H1 (cell line): ENCODE measurements around the gene ARHGAP10. TPM values are rescaled to one million over a fixed set of nuclear protein-coding genes. Genes with fewer than 3 reads are reported as not detected.

Experiments
- CTCF ChIA-PET: fragments of 300-600 bp; sonication (Branson Sonifier 250); formaldehyde crosslinking; loops from one replicate; lab custom pipeline; 2021; ENCODE audit not compliant: partially characterized antibody; lab: Charles Lee
- POLR2A ChIA-PET: fragments of 300-600 bp; sonication (Branson Sonifier 250); formaldehyde crosslinking; loops from one replicate; lab custom pipeline; 2021; ENCODE audit warnings: inconsistent platforms; ENCODE audit not compliant: partially characterized antibody; lab: Charles Lee
- DNase-seq, 2 experiments: peaks; one replicate each; pipeline versions ENCODE4 v3.0.0 to v3.0.0-alpha.2; 2010 to 2022; ENCODE audit warnings: low spot score in 2 of 2, low read depth in 1 of 2, mixed read lengths in 1 of 2
- FAIRE-seq: peaks from 2 replicates; lab custom pipeline; 2011; peaks lifted over from hg19 to GRCh38; lab: Jason Lieb, UNC
- H2AFZ ChIP-seq: 2 replicates; pipeline ENCODE4 v1.8.1; 2012; ENCODE audit warnings: low read length, inconsistent platforms
- H2AK5ac ChIP-seq: 2 replicates; pipeline ENCODE4 v1.6.1; 2013; ENCODE audit warnings: low read depth, low read length
- H2BK120ac ChIP-seq: replicated peaks from 2 replicates; pipeline ENCODE3; 2013; ENCODE audit warnings: low read depth, low read length, inconsistent platforms
- H2BK12ac ChIP-seq: 2 replicates; pipeline ENCODE4 v1.6.1; 2013; ENCODE audit warnings: low read depth, low read length
- H2BK15ac ChIP-seq: 2 replicates; pipeline ENCODE4 v1.6.1; 2013; ENCODE audit warnings: low read length
- H2BK20ac ChIP-seq: 2 replicates; pipeline ENCODE4 v1.6.1; 2013; ENCODE audit warnings: low read length
- H2BK5ac ChIP-seq: 2 replicates; pipeline ENCODE4 v1.6.1; 2013; ENCODE audit warnings: low read depth, low read length
- H3K14ac ChIP-seq: 2 replicates; pipeline ENCODE4 v1.6.1; 2013; ENCODE audit warnings: inconsistent platforms; ENCODE audit not compliant: insufficient read length
- H3K18ac ChIP-seq: 2 replicates; pipeline ENCODE4 v1.6.1; 2013; ENCODE audit warnings: low read length; ENCODE audit errors: extremely low read depth
- H3K23ac ChIP-seq: 2 replicates; pipeline ENCODE4 v1.6.1; 2013; ENCODE audit warnings: inconsistent platforms; ENCODE audit not compliant: insufficient read length
- H3K23me2 ChIP-seq: 2 replicates; pipeline ENCODE4 v1.6.1; 2013; ENCODE audit warnings: low read depth, low read length
- H3K27ac ChIP-seq: 2 replicates; pipeline ENCODE4 v1.6.1; 2011; ENCODE audit warnings: low read depth, low read length, inconsistent platforms
- H3K27me3 ChIP-seq, 4 experiments: replicated peaks in 1 of 4; 1 replicate in 1 of 4; 2 replicates in 3 of 4; pipeline versions ENCODE4 v1.6.1 to v1.8.1; 2011 to 2013; ENCODE audit warnings: low read length in 3 of 4, mild to moderate bottlenecking in 3 of 4, inconsistent platforms in 2 of 4, mixed read lengths in 2 of 4, moderate library complexity in 1 of 4; ENCODE audit not compliant: control insufficient read depth in 3 of 4, insufficient read depth in 3 of 4; ENCODE audit errors: extremely low read depth in 1 of 4
- H3K36me3 ChIP-seq, 4 experiments: 2 replicates each; pipeline versions ENCODE4 v1.6.1 to v1.8.1; 2011 to 2013; ENCODE audit warnings: mild to moderate bottlenecking in 4 of 4, low read length in 3 of 4, moderate library complexity in 2 of 4, control low read depth in 1 of 4, inconsistent platforms in 1 of 4; ENCODE audit not compliant: insufficient read depth in 4 of 4, control insufficient read depth in 2 of 4
- H3K4ac ChIP-seq: replicated peaks from 2 replicates; pipeline ENCODE3; 2013; ENCODE audit warnings: low read length, low read depth, mixed read lengths, inconsistent platforms; ENCODE audit not compliant: insufficient read length
- H3K4me1 ChIP-seq, 4 experiments: replicated peaks in 1 of 4; 1 replicate in 1 of 4; 2 replicates in 3 of 4; pipeline versions ENCODE4 v1.6.1 to v1.8.1; 2011 to 2013; ENCODE audit warnings: low read length in 3 of 4, inconsistent platforms in 2 of 4, mixed read lengths in 1 of 4; ENCODE audit not compliant: insufficient read depth in 4 of 4, control insufficient read depth in 3 of 4
- H3K4me2 ChIP-seq, 2 experiments: 2 replicates each; pipeline versions ENCODE4 v1.6.1 to v1.8.1; 2011 to 2013; ENCODE audit warnings: low read depth in 2 of 2, low read length in 2 of 2, control low read depth in 1 of 2, inconsistent platforms in 1 of 2, mild to moderate bottlenecking in 1 of 2; ENCODE audit not compliant: insufficient read depth in 1 of 2
- H3K4me3 ChIP-seq, 4 experiments: fragments of 200-600, 300-600 bp in 1 of 4; sonication (generic), shearing (Covaris generic), sonication (Bioruptor Twin) in 1 of 4; 2 replicates each; pipeline versions ENCODE4 v1.5.1 to v1.8.1; 2011 to 2016; ENCODE audit warnings: low read length in 4 of 4, low read depth in 3 of 4, control low read depth in 2 of 4, inconsistent platforms in 2 of 4, mild to moderate bottlenecking in 2 of 4, mixed read lengths in 1 of 4, moderate library complexity in 1 of 4; ENCODE audit not compliant: insufficient read depth in 2 of 4; ENCODE audit errors: extremely low read depth in 1 of 4
- H3K56ac ChIP-seq: replicated peaks from 2 replicates; pipeline ENCODE3; 2013; ENCODE audit warnings: low read depth, mild to moderate bottlenecking, mixed read lengths, low read length, inconsistent platforms; ENCODE audit not compliant: insufficient read length
- H3K79me1 ChIP-seq: 2 replicates; pipeline ENCODE4 v1.6.1; 2013; ENCODE audit warnings: low read depth, low read length, control low read depth
- H3K79me2 ChIP-seq, 2 experiments: 2 replicates each; pipeline versions ENCODE4 v1.6.1 to v1.8.1; 2012 to 2013; ENCODE audit warnings: low read length in 2 of 2, mild to moderate bottlenecking in 2 of 2, inconsistent platforms in 1 of 2; ENCODE audit not compliant: insufficient read depth in 2 of 2, control insufficient read depth in 1 of 2
- H3K9ac ChIP-seq, 4 experiments: replicated peaks in 1 of 4; 1 replicate in 1 of 4; 2 replicates in 3 of 4; pipeline versions ENCODE4 v1.6.1 to v1.8.1; 2011 to 2013; ENCODE audit warnings: low read depth in 3 of 4, low read length in 3 of 4, control low read depth in 2 of 4, mild to moderate bottlenecking in 2 of 4, moderate library complexity in 2 of 4, inconsistent platforms in 1 of 4; ENCODE audit errors: extremely low read depth in 1 of 4
- H3K9me3 ChIP-seq, 2 experiments: 2 replicates each; pipeline versions ENCODE4 v1.6.1 to v1.8.1; 2012 to 2013; ENCODE audit warnings: mild to moderate bottlenecking in 2 of 2, moderate library complexity in 2 of 2, control low read depth in 1 of 2, inconsistent platforms in 1 of 2, low read depth in 1 of 2, low read length in 1 of 2, mixed read lengths in 1 of 2; ENCODE audit not compliant: insufficient read depth in 2 of 2
- H4K20me1 ChIP-seq, 2 experiments: replicated peaks in 1 of 2; 2 replicates each; pipeline versions ENCODE3 to v1.8.1; 2011 to 2013; ENCODE audit warnings: inconsistent platforms in 2 of 2, low read length in 2 of 2, mild to moderate bottlenecking in 1 of 2; ENCODE audit not compliant: insufficient read depth in 2 of 2, control insufficient read depth in 1 of 2
- H4K5ac ChIP-seq: 2 replicates; pipeline ENCODE4 v1.6.1; 2013; ENCODE audit warnings: low read length, low read depth, mixed read lengths, inconsistent platforms; ENCODE audit not compliant: insufficient read length
- H4K8ac ChIP-seq: 2 replicates; pipeline ENCODE4 v1.8.0; 2013; ENCODE audit warnings: mild to moderate bottlenecking, moderate library complexity, low read length, inconsistent platforms; ENCODE audit not compliant: insufficient read depth; ENCODE audit errors: extremely low read depth
- H4K91ac ChIP-seq: replicated peaks from 2 replicates; pipeline ENCODE3; 2013; ENCODE audit warnings: low read length, mixed read lengths, inconsistent platforms; ENCODE audit not compliant: insufficient read length
- ATF2 ChIP-seq: IDR thresholded peaks from 2 replicates; pipeline ENCODE4 v1.6.1; 2012; ENCODE audit warnings: low read length, inconsistent platforms
- BCL11A ChIP-seq, 2 experiments: IDR thresholded peaks; one replicate each; pipeline ENCODE4 v1.6.1; 2011; ENCODE audit warnings: low read depth in 2 of 2, low read length in 2 of 2, mild to moderate bottlenecking in 2 of 2
- CHD2 ChIP-seq: IDR thresholded peaks from 2 replicates; pipeline ENCODE4 v1.6.1; 2012; ENCODE audit warnings: low read length, improper control_type of control experiment
- CTBP2 ChIP-seq: IDR thresholded peaks from 2 replicates; pipeline ENCODE4 v1.7.0; 2011; ENCODE audit warnings: borderline replicate concordance, mild to moderate bottlenecking, moderate library complexity, mixed read lengths, low read length; ENCODE audit not compliant: insufficient read depth, insufficient read length
- GTF2F1 ChIP-seq: IDR thresholded peaks from 2 replicates; pipeline ENCODE4 v1.6.1; 2012; ENCODE audit warnings: low read depth, low read length, improper control_type of control experiment, borderline replicate concordance
- MAFK ChIP-seq: IDR thresholded peaks from 2 replicates; pipeline ENCODE4 v1.6.1; 2012; ENCODE audit warnings: low read depth, mild to moderate bottlenecking, improper control_type of control experiment, low read length
- PHF8 ChIP-seq: fragments of 200-600 bp; sonication (generic); conservative IDR thresholded peaks from 2 replicates; pipeline ENCODE4 v1.7.1; 2012; ENCODE audit warnings: low read depth, mild to moderate bottlenecking, inconsistent platforms, low read length, moderate library complexity
- POLR2A ChIP-seq, 2 experiments: IDR thresholded peaks; 1 replicate in 1 of 2; 2 replicates in 1 of 2; pipeline ENCODE4 v1.6.1; 2011; ENCODE audit warnings: low read depth in 2 of 2, low read length in 2 of 2, mild to moderate bottlenecking in 2 of 2; ENCODE audit errors: control extremely low read depth in 1 of 2
- RBBP5 ChIP-seq: IDR thresholded peaks from 2 replicates; pipeline ENCODE4 v1.7.1; 2012; ENCODE audit warnings: low read depth, mild to moderate bottlenecking, inconsistent platforms, low read length, moderate library complexity, borderline replicate concordance
- SIRT6 ChIP-seq: IDR thresholded peaks from one replicate; pipeline ENCODE4 v1.7.1; 2012; ENCODE audit warnings: low read length, inconsistent platforms
- WGBS, 2 experiments: shearing (Covaris generic) in 1 of 2; methylation state at CpG; one replicate each; pipeline versions ENCODE4 v1.1.6 to v1.1.7; 2013 to 2015; ENCODE audit warnings: low lambda C conversion rate in 2 of 2, mixed read lengths in 2 of 2, inconsistent platforms in 1 of 2, low coverage in 1 of 2, missing lambda C conversion rate in 1 of 2; ENCODE audit not compliant: insufficient replicate concordance in 2 of 2, insufficient coverage in 1 of 2, insufficient read length in 1 of 2; ENCODE audit errors: extremely low coverage in 1 of 2, missing lambda C conversion rate in 1 of 2; 5-methylcytosine and 5-hydroxymethylcytosine counted together
- polyA plus RNA-seq, 7 experiments: library from polyadenylated mRNA; depleted of rRNA in 3 of 7; stranded (reverse) in 5 of 7; unstranded in 2 of 7; fragments of >200 nt in 5 of 7; fragments of 200-250 nt in 2 of 7; gene quantifications; 1 replicate in 5 of 7; 2 replicates in 1 of 7; 4 replicates in 1 of 7; pipeline versions ENCODE4 v1.2.1 to v1.2.3, GENCODE V29; 2011 to 2013; ENCODE audit warnings: missing spikeins in 2 of 7, mixed read lengths in 2 of 7
- total RNA-seq: library from RNA; stranded (reverse); fragmentation: NEBNext Ultra II Directional; extraction: Animal tissue kit (Norgen Biotek cat#: 25700); gene quantifications from 2 replicates; pipeline ENCODE4 v1.2.1, GENCODE V29; 2021
- TF ChIP-seq, protein P1 (sequence below): IDR thresholded peaks from 2 replicates; pipeline ENCODE4 v1.6.1; 2012; ENCODE audit warnings: inconsistent platforms

Gene ARHGAP10
- total and polyA plus RNA-seq, 2 of the 8 experiments (the other 6 are each of a cell fraction or from before 2014, with no cell fraction given), result 3.7 to 6.1 TPM

GRCh38 chr4:147927377-147928137 is 195.7 kb downstream of the ARHGAP10 start:
- H2BK12ac ChIP-seq, result no peak overlapping the region; the same call in 1 of the 2 replicates
- H3K27me3 ChIP-seq, result no peaks in the 10 kb centered on the region
- no peaks in the 10 kb centered on the region for H3K23me2 ChIP-seq
- no peak overlapping the region for H3K4me2 ChIP-seq
- H2BK20ac ChIP-seq, result no peak overlapping the region
- no peak overlapping the region for H3K4ac ChIP-seq
- H4K5ac ChIP-seq, result no peak overlapping the region
- H3K4me3 ChIP-seq, result no peak overlapping the region
- H4K20me1 ChIP-seq, result no peaks in the 10 kb centered on the region
- ChIA-PET CTCF (interaction anchor here (0.6 to 3.3 kb wide), 4 partner anchors 8 to 129 kb away, joined by 3 to 12 read pairs (median 3); no protein-coding TSS in a partner anchor), POLR2A (no interaction called here)
- WGBS, 2 experiments, result 80% methylated on average over 11 of the region's 11 CpGs; no CpG with 5 or more reads in 1 of the 2 experiments
- H3K36me3 ChIP-seq, result no peaks in the 10 kb centered on the region
- no peak overlapping the region for H4K91ac ChIP-seq
- H3K14ac ChIP-seq, result no peak overlapping the region
- no peak overlapping the region for H3K27ac ChIP-seq
- FAIRE-seq, result no peak
- H3K23ac ChIP-seq, result no peak overlapping the region
- no peaks in the 10 kb centered on the region for H3K79me2 ChIP-seq
- no peak for DNase-seq
- H3K9me3 ChIP-seq, result no peaks in the 10 kb centered on the region
- no peak overlapping the region for H2BK15ac ChIP-seq
- H3K56ac ChIP-seq, result no peak overlapping the region
- H2AFZ ChIP-seq, result no peak overlapping the region
- H2AK5ac ChIP-seq, result no peak overlapping the region
- H3K4me1 ChIP-seq, result peaks cover 0 to 10% (median 5%) of the 10 kb centered on the region in 4 experiments; a peak in 6 of 7 replicates
- H3K9ac ChIP-seq, result no peak overlapping the region
- no peak overlapping the region for H3K18ac ChIP-seq
- no peak overlapping the region for H2BK120ac ChIP-seq
- H2BK5ac ChIP-seq, result no peak overlapping the region
- H3K79me1 ChIP-seq, result no peaks in the 10 kb centered on the region
- no peak overlapping the region for H4K8ac ChIP-seq
- TF ChIP-seq GTF2F1 (no peak), BCL11A (IDR thresholded peaks at IDR 0.05; ENCODE audit: low read depth in 2 of 2, low read length in 2 of 2) (no peak), POLR2A (IDR thresholded peaks at IDR 0.05; ENCODE audit: control extremely low read depth in 1 of 2, low read depth in 2 of 2, low read length in 2 of 2) (no peak), CHD2 (no peak), CTBP2 (no peak), RBBP5 (no peak), ATF2 (no peak), MAFK (no peak), PHF8 (no peak), SIRT6 (no peak)
- TF ChIP-seq, protein P1, sequence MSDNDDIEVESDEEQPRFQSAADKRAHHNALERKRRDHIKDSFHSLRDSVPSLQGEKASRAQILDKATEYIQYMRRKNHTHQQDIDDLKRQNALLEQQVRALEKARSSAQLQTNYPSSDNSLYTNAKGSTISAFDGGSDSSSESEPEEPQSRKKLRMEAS, result no peak
